Panc1 (cell line): ENCODE results near the gene UBE2QL1. TPM values are rescaled to one million over a fixed set of nuclear protein-coding genes. Genes with fewer than 3 reads are reported as not detected.

Experiments used
- ATAC-seq: fragments of 200-7000 bp; cut with Tn5 transposase; 2 replicates; pipeline ENCODE4 v1.9.1; 2020; ENCODE audit warnings: mild to moderate bottlenecking, moderate library complexity
- BruUV-seq: library from RNA; stranded (reverse); fragments of 400-500 nt; replicated peaks from 2 replicates; lab custom pipeline; 2021; lab: Mats Ljungman, UMichigan
- CTCF ChIA-PET: fragments of 300-600 bp; sonication (Branson Sonifier 250); formaldehyde crosslinking; loops from one replicate; lab custom pipeline; 2022; ENCODE audit warnings: antibody characterized with exemption; lab: Charles Lee
- POLR2A ChIA-PET: fragments of 300-600 bp; sonication (Branson Sonifier 250); formaldehyde crosslinking; loops from one replicate; lab custom pipeline; 2022; ENCODE audit warnings: antibody characterized with exemption; lab: Charles Lee
- DNase-seq: peaks from one replicate; pipeline ENCODE4 v3.0.0-alpha.2; 2010; ENCODE audit warnings: low read depth, low spot score
- H3K27ac ChIP-seq: 2 replicates; pipeline ENCODE4 v1.5.1; 2011; ENCODE audit warnings: mild to moderate bottlenecking, low read length, inconsistent platforms
- H3K27me3 ChIP-seq: fragments of 200-500 bp; sonication (Bioruptor generic); 2 replicates; pipeline ENCODE4 v1.6.0; 2014; ENCODE audit warnings: low read length, inconsistent platforms; ENCODE audit not compliant: control insufficient read depth, insufficient read depth
- H3K36me3 ChIP-seq: fragments of 200-500 bp; sonication (Bioruptor generic); 2 replicates; pipeline ENCODE4 v1.5.1; 2014; ENCODE audit warnings: inconsistent platforms, mild to moderate bottlenecking, low read length, moderate library complexity; ENCODE audit not compliant: control insufficient read depth, insufficient read depth
- H3K4me1 ChIP-seq: 2 replicates; pipeline ENCODE4 v1.5.1; 2011; ENCODE audit warnings: inconsistent platforms, mild to moderate bottlenecking, low read length, moderate library complexity; ENCODE audit not compliant: control insufficient read depth, insufficient read depth
- H3K4me3 ChIP-seq, 2 experiments: 2 replicates each; pipeline ENCODE4 v1.5.1; 2011 to 2012; ENCODE audit warnings: low read depth in 2 of 2, low read length in 2 of 2, mild to moderate bottlenecking in 2 of 2, inconsistent platforms in 1 of 2, moderate library complexity in 1 of 2
- H3K9me3 ChIP-seq: fragments of 200-500 bp; sonication (Bioruptor generic); 2 replicates; pipeline ENCODE4 v1.5.1; 2014; ENCODE audit warnings: low read depth, mild to moderate bottlenecking, inconsistent platforms, low read length, moderate library complexity; ENCODE audit not compliant: control insufficient read depth, insufficient read depth
- CTCF ChIP-seq: fragments of 450-650 bp; IDR thresholded peaks from 2 replicates; pipeline ENCODE4 v1.5.1; 2017; ENCODE audit warnings: mild to moderate bottlenecking
- POLR2AphosphoS5 ChIP-seq: IDR thresholded peaks from 2 replicates; pipeline ENCODE4 v1.6.1; 2012; ENCODE audit warnings: mild to moderate bottlenecking, low read depth, low read length, moderate library complexity
- SIN3A ChIP-seq: IDR thresholded peaks from 2 replicates; pipeline ENCODE4 v1.6.1; 2012; ENCODE audit warnings: low read depth, mild to moderate bottlenecking, low read length, moderate library complexity, borderline replicate concordance; ENCODE audit not compliant: insufficient read depth
- TCF7L2 ChIP-seq: IDR thresholded peaks from 2 replicates; pipeline ENCODE4 v1.6.1; 2011; ENCODE audit warnings: mild to moderate bottlenecking, low read depth, low read length, inconsistent platforms
- in situ Hi-C: cut with HindIII; loops from 2 replicates; pipeline ENCODE4 v1.10.0; 2016; ENCODE audit warnings: low sequenced_read_pairs, low pct_unique_long_range_greater_than_20kb
- intact Hi-C: fragments of 100-400 bp; cut with micrococcal nuclease; formaldehyde crosslinking; loops from one replicate; pipeline ENCODE4 v1.10.0; 2022; ENCODE audit not compliant: unreplicated experiment
- total RNA-seq: library from RNA; stranded (reverse); gene quantifications from one replicate; pipeline ENCODE4 v1.2.1, GENCODE V29; 2021; ENCODE audit not compliant: unreplicated experiment
- TF ChIP-seq, protein P1 (sequence below), 2 experiments: IDR thresholded peaks; 2 replicates each; pipeline ENCODE4 v1.6.1; 2011 to 2012; ENCODE audit warnings: low read depth in 2 of 2, control low read depth in 1 of 2, low read length in 1 of 2, mild to moderate bottlenecking in 1 of 2, moderate library complexity in 1 of 2; ENCODE audit not compliant: insufficient read depth in 1 of 2

The UBE2QL1 gene
- total RNA-seq, 1 experiment from 2014 or later = not detected

GRCh38 chr5:6508931-6509330 is 60.3 kb downstream of the UBE2QL1 start:
- no peak overlapping the region for H3K4me3 ChIP-seq
- DNase-seq = no peak
- ChIA-PET CTCF (no interaction called here), POLR2A (no interaction called here)
- no TSS peak for BruUV-seq
- no peaks in the 10 kb centered on the region for H3K36me3 ChIP-seq
- no peak for ATAC-seq
- no peaks in the 10 kb centered on the region for H3K4me1 ChIP-seq
- intact Hi-C loops (no loop called here), in situ Hi-C loops (no loop called here)
- no peak overlapping the region for H3K27ac ChIP-seq
- H3K27me3 ChIP-seq = no peaks in the 10 kb centered on the region
- TF ChIP-seq, protein P1, sequence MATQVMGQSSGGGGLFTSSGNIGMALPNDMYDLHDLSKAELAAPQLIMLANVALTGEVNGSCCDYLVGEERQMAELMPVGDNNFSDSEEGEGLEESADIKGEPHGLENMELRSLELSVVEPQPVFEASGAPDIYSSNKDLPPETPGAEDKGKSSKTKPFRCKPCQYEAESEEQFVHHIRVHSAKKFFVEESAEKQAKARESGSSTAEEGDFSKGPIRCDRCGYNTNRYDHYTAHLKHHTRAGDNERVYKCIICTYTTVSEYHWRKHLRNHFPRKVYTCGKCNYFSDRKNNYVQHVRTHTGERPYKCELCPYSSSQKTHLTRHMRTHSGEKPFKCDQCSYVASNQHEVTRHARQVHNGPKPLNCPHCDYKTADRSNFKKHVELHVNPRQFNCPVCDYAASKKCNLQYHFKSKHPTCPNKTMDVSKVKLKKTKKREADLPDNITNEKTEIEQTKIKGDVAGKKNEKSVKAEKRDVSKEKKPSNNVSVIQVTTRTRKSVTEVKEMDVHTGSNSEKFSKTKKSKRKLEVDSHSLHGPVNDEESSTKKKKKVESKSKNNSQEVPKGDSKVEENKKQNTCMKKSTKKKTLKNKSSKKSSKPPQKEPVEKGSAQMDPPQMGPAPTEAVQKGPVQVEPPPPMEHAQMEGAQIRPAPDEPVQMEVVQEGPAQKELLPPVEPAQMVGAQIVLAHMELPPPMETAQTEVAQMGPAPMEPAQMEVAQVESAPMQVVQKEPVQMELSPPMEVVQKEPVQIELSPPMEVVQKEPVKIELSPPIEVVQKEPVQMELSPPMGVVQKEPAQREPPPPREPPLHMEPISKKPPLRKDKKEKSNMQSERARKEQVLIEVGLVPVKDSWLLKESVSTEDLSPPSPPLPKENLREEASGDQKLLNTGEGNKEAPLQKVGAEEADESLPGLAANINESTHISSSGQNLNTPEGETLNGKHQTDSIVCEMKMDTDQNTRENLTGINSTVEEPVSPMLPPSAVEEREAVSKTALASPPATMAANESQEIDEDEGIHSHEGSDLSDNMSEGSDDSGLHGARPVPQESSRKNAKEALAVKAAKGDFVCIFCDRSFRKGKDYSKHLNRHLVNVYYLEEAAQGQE (IDR thresholded peaks at IDR 0.05; ENCODE audit: insufficient read depth in 1 of 2, low read depth in 2 of 2, low read length in 1 of 2) = no peak
- TF ChIP-seq TCF7L2 (no peak), POLR2AphosphoS5 (no peak)
- H3K9me3 ChIP-seq = no peaks in the 10 kb centered on the region

DNA sequence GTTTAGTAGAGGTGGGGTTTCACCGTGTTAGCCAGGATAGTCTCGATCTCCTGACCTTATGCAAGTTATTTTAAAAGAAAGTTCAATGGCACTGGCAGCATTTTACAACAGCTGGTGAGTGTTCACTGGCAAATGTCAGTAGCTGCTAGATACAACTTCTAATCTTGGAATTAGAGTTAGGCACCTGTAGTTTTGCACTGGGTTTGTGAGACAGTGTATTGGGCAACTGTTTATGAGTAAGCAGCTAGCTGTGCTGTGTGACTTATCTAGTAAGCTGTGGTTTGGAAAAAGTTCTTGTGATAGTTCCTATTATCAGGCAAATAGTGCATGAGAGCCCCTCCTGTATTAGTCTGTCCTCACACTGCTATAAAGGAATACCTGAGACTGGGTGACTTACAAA is 61.5 kb downstream of the UBE2QL1 start:
- Histone ChIP-seq H3K4me3 (no peak overlapping the region), H3K9me3 (no peaks in the 10 kb centered on the region), H3K36me3 (no peaks in the 10 kb centered on the region), H3K27me3 (no peaks in the 10 kb centered on the region), H3K4me1 (no peaks in the 10 kb centered on the region), H3K27ac (no peak overlapping the region)
- no peak for DNase-seq
- TF ChIP-seq SIN3A (no peak), CTCF (no peak), TCF7L2 (no peak)
- TF ChIP-seq, protein P1 (IDR thresholded peaks at IDR 0.05; ENCODE audit: insufficient read depth in 1 of 2, low read depth in 2 of 2, low read length in 1 of 2) = no peak
- intact Hi-C loops = no loop called here
- POLR2A ChIA-PET = no interaction called here
- in situ Hi-C loops = no loop called here
- ATAC-seq = no peak
- CTCF ChIA-PET = no interaction called here
- no TSS peak for BruUV-seq
